ENCODE results near the gene NEXN.

GRCh38 chr1:77845951-77846350, 42.5 kb upstream of the NEXN start:
- TF ChIP-seq CTCF (IDR thresholded peaks at IDR 0.05 in 8 of 11, conservative IDR thresholded peaks at IDR 0.05 in 3 of 11), result no peak
- TF ChIP-seq POLR2AphosphoS5 (IDR thresholded peaks at IDR 0.05), result no peak
